ENCODE data around the gene PAPSS2.

Gene PAPSS2

GRCh38 chr10:87720665-87721064 lies 61.0 kb downstream of the PAPSS2 start:
- Histone ChIP-seq H3K4me1 (no peaks in the 10 kb centered on the region), H3K36me3 (ENCODE audit: control insufficient read depth, insufficient read depth, low read length) (no peaks in the 10 kb centered on the region), H3K9me3 (ENCODE audit: control insufficient read depth, low read length) (no peaks in the 10 kb centered on the region), H3K4me2 (ENCODE audit: low read length) (no peak overlapping the region), H3K4me3 (ENCODE audit: low read depth, low read length) (no peak overlapping the region), H3K27me3 (ENCODE audit: control insufficient read depth, insufficient read depth, low read length) (no peaks in the 10 kb centered on the region), H2AFZ (no peak overlapping the region), H3K27ac (no peak overlapping the region), H3K9ac (no peak overlapping the region), H3K79me2 (no peaks in the 10 kb centered on the region)
- no peak for TF ChIP-seq CTCF (IDR thresholded peaks at IDR 0.05)

GRCh38 chr10:87721781-87722180 lies 62.1 kb downstream of the PAPSS2 start:
- Histone ChIP-seq H3K27me3 (ENCODE audit: control insufficient read depth, insufficient read depth, low read length) (no peaks in the 10 kb centered on the region), H3K4me1 (no peaks in the 10 kb centered on the region), H3K4me3 (ENCODE audit: low read depth, low read length) (no peak overlapping the region), H3K36me3 (ENCODE audit: control insufficient read depth, insufficient read depth, low read length) (no peaks in the 10 kb centered on the region), H3K9me3 (ENCODE audit: control insufficient read depth, low read length) (no peaks in the 10 kb centered on the region), H3K4me2 (ENCODE audit: low read length) (no peak overlapping the region), H3K27ac (no peak overlapping the region), H3K79me2 (no peaks in the 10 kb centered on the region), H2AFZ (no peak overlapping the region), H3K9ac (no peak overlapping the region)
- no peak for TF ChIP-seq CTCF (IDR thresholded peaks at IDR 0.05)

- no peak overlapping the region for H3K27ac ChIP-seq
- H3K4me1 ChIP-seq = no peaks in the 10 kb centered on the region
- H3K4me2 ChIP-seq (ENCODE audit: low read length) = no peak overlapping the region
- no peak overlapping the region for H2AFZ ChIP-seq
- H3K9ac ChIP-seq = no peak overlapping the region
- H3K27me3 ChIP-seq (ENCODE audit: control insufficient read depth, insufficient read depth, low read length) = no peaks in the 10 kb centered on the region
- H3K4me3 ChIP-seq (ENCODE audit: low read depth, low read length) = no peak overlapping the region
- H3K79me2 ChIP-seq = no peaks in the 10 kb centered on the region
- no peaks in the 10 kb centered on the region for H3K36me3 ChIP-seq (ENCODE audit: control insufficient read depth, insufficient read depth, low read length)
- H3K9me3 ChIP-seq (ENCODE audit: control insufficient read depth, low read length) = no peaks in the 10 kb centered on the region
- TF ChIP-seq CTCF (IDR thresholded peaks at IDR 0.05) = no peak
These were observed 63.0 kb downstream of the PAPSS2 start for GRCh38 chr10:87722716-87723115.

- H3K27me3 ChIP-seq (ENCODE audit: control insufficient read depth, insufficient read depth, low read length) = no peaks in the 10 kb centered on the region
- H3K4me2 ChIP-seq (ENCODE audit: low read length) = no peak overlapping the region
- H3K9ac ChIP-seq = no peak overlapping the region
- H3K9me3 ChIP-seq (ENCODE audit: control insufficient read depth, low read length) = no peaks in the 10 kb centered on the region
- H3K36me3 ChIP-seq (ENCODE audit: control insufficient read depth, insufficient read depth, low read length) = no peaks in the 10 kb centered on the region
- H3K79me2 ChIP-seq = no peaks in the 10 kb centered on the region
- no peak for TF ChIP-seq CTCF (IDR thresholded peaks at IDR 0.05)
- H3K27ac ChIP-seq = no peak overlapping the region
- no peak overlapping the region for H2AFZ ChIP-seq
- no peaks in the 10 kb centered on the region for H3K4me1 ChIP-seq
- H3K4me3 ChIP-seq (ENCODE audit: low read depth, low read length) = no peak overlapping the region
These were observed 63.8 kb downstream of the PAPSS2 start for GRCh38 chr10:87723500-87723899.

GRCh38 chr10:87724789-87725188 lies 65.1 kb downstream of the PAPSS2 start:
- Histone ChIP-seq H3K9me3 (ENCODE audit: control insufficient read depth, low read length) (no peaks in the 10 kb centered on the region), H3K36me3 (ENCODE audit: control insufficient read depth, insufficient read depth, low read length) (no peaks in the 10 kb centered on the region), H3K27me3 (ENCODE audit: control insufficient read depth, insufficient read depth, low read length) (no peaks in the 10 kb centered on the region), H3K4me3 (ENCODE audit: low read depth, low read length) (no peak overlapping the region), H2AFZ (no peak overlapping the region), H3K79me2 (no peaks in the 10 kb centered on the region), H3K27ac (no peak overlapping the region), H3K9ac (no peak overlapping the region), H3K4me2 (ENCODE audit: low read length) (no peak overlapping the region), H3K4me1 (no peaks in the 10 kb centered on the region)
- TF ChIP-seq CTCF (IDR thresholded peaks at IDR 0.05) = no peak

All from parathyroid adenoma (tissue), 2 donors.